K562 (cell line): Measurements from ENCODE around the gene KLHDC7B. TPM values are rescaled to one million over a fixed set of nuclear protein-coding genes. Genes with fewer than 3 reads are reported as not detected.

Experiments used
- ETV5 ChIP-seq: sonication (generic); formaldehyde crosslinking; IDR thresholded peaks from 2 replicates; pipeline ENCODE4 v1.4.0; 2020; ENCODE audit warnings: low read depth, mild to moderate bottlenecking, missing genetic modification reagents
- ZBTB1 ChIP-seq: sonication (generic); formaldehyde crosslinking; IDR thresholded peaks from 2 replicates; pipeline ENCODE4 v1.8.1; 2023; ENCODE audit warnings: missing genetic modification reagents, low read depth, mild to moderate bottlenecking, borderline replicate concordance
- ZNF282 ChIP-seq: sonication (generic); formaldehyde crosslinking; IDR thresholded peaks from 2 replicates; pipeline ENCODE4 v1.8.1; 2023; ENCODE audit warnings: missing genetic modification reagents
- polyA plus RNA-seq, 8 experiments: library from polyadenylated mRNA; depleted of rRNA in 4 of 8; stranded (reverse) in 5 of 8; unstranded in 3 of 8; fragments of >200 nt; fragmentation: Nextera tagmentation in 2 of 8; fragmentation: Illumina TruSeq in 1 of 8; extraction: Ambion mirVana in 2 of 8; extraction: Trizol in 1 of 8; gene quantifications; 2 replicates each; pipeline versions ENCODE4 v1.2.1 to v1.2.3, GENCODE V29; 2011 to 2014; ENCODE audit warnings: inconsistent platforms in 1 of 8, missing spikeins in 1 of 8
- total RNA-seq, 7 experiments: library from RNA; depleted of rRNA in 6 of 7; stranded (reverse); fragments of >200 nt in 6 of 7; fragmentation: Illumina TruSeq in 2 of 7; extraction: Trizol in 2 of 7; gene quantifications; 2 replicates each; pipeline versions ENCODE4 v1.2.1 to v1.2.3, GENCODE V29; 2011 to 2021; ENCODE audit warnings: low replicate concordance in 1 of 7
- TF ChIP-seq, protein P1 (sequence below): fragments of 450-650 bp; IDR thresholded peaks from 2 replicates; pipeline ENCODE4 v1.6.1; 2018; ENCODE audit not compliant: partially characterized antibody
- TF ChIP-seq, protein P2 (sequence below): fragments of 450-650 bp; conservative IDR thresholded peaks from 2 replicates; pipeline ENCODE4 v1.6.1; 2016; ENCODE audit warnings: missing genetic modification characterization, low read depth, mild to moderate bottlenecking, control low read depth, missing compliant biosample characterization
- TF ChIP-seq, protein P3 (sequence below): fragments of 250-450 bp; sonication (Bioruptor Pico); IDR thresholded peaks from 2 replicates; pipeline ENCODE4 v1.8.0; 2022; ENCODE audit warnings: inconsistent platforms
- TF ChIP-seq, protein P4 (sequence below), 2 experiments: fragments of 200-800 bp in 1 of 2; sonication (Bioruptor generic) in 1 of 2; sonication (generic) in 1 of 2; formaldehyde crosslinking in 1 of 2; IDR thresholded peaks in 1 of 2; conservative IDR thresholded peaks in 1 of 2; 2 replicates each; pipeline versions ENCODE4 v1.5.0 to v1.6.1; 2016 to 2020; ENCODE audit warnings: missing compliant biosample characterization in 1 of 2, missing genetic modification characterization in 1 of 2, missing genetic modification reagents in 1 of 2

Gene KLHDC7B
- total and polyA plus RNA-seq, 9 of the 15 experiments (the other 6 are each of a cell fraction or from before 2014, with no cell fraction given), result 0.04 to 0.22 (median 0.05) TPM; not detected in 4

DNA sequence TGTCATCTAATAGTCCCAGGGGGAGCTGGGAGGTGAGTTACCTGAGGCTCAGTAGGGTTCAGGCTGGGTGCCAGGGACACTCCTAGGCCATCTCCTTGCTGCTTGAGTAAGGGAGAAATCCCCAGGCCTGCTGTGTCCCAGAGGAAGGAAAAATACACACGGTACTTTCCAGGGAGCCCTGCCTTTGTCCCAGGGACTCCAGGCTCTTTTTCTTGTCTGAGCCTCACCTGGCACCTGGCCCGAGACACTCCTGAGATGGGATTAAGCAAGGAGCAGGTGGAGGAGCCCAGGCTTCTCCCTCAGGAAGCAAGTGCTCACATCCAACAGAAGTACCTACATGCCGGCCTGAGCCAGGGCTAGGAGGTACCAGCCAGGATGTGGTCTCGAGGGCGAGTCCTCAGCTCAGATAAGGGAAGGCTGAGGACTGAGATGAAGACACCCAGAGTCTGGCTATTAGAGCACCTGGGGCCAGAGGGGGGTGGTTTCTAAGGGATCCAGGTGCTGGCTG, 899 bp upstream of the KLHDC7B start (continued):
- TF ChIP-seq, protein P1, sequence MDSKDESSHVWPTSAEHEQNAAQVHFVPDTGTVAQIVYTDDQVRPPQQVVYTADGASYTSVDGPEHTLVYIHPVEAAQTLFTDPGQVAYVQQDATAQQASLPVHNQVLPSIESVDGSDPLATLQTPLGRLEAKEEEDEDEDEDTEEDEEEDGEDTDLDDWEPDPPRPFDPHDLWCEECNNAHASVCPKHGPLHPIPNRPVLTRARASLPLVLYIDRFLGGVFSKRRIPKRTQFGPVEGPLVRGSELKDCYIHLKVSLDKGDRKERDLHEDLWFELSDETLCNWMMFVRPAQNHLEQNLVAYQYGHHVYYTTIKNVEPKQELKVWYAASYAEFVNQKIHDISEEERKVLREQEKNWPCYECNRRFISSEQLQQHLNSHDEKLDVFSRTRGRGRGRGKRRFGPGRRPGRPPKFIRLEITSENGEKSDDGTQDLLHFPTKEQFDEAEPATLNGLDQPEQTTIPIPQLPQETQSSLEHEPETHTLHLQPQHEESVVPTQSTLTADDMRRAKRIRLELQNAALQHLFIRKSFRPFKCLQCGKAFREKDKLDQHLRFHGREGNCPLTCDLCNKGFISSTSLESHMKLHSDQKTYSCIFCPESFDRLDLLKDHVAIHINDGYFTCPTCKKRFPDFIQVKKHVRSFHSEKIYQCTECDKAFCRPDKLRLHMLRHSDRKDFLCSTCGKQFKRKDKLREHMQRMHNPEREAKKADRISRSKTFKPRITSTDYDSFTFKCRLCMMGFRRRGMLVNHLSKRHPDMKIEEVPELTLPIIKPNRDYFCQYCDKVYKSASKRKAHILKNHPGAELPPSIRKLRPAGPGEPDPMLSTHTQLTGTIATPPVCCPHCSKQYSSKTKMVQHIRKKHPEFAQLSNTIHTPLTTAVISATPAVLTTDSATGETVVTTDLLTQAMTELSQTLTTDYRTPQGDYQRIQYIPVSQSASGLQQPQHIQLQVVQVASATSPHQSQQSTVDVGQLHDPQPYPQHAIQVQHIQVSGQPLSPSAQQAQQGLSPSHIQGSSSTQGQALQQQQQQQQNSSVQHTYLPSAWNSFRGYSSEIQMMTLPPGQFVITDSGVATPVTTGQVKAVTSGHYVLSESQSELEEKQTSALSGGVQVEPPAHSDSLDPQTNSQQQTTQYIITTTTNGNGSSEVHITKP, result no peak
- TF ChIP-seq, protein P2, sequence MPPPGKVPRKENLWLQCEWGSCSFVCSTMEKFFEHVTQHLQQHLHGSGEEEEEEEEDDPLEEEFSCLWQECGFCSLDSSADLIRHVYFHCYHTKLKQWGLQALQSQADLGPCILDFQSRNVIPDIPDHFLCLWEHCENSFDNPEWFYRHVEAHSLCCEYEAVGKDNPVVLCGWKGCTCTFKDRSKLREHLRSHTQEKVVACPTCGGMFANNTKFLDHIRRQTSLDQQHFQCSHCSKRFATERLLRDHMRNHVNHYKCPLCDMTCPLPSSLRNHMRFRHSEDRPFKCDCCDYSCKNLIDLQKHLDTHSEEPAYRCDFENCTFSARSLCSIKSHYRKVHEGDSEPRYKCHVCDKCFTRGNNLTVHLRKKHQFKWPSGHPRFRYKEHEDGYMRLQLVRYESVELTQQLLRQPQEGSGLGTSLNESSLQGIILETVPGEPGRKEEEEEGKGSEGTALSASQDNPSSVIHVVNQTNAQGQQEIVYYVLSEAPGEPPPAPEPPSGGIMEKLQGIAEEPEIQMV (tag), result peak; percentile 85
- no peak for TF ChIP-seq ETV5 (CRISPR knock-in tag)
- TF ChIP-seq, protein P3, sequence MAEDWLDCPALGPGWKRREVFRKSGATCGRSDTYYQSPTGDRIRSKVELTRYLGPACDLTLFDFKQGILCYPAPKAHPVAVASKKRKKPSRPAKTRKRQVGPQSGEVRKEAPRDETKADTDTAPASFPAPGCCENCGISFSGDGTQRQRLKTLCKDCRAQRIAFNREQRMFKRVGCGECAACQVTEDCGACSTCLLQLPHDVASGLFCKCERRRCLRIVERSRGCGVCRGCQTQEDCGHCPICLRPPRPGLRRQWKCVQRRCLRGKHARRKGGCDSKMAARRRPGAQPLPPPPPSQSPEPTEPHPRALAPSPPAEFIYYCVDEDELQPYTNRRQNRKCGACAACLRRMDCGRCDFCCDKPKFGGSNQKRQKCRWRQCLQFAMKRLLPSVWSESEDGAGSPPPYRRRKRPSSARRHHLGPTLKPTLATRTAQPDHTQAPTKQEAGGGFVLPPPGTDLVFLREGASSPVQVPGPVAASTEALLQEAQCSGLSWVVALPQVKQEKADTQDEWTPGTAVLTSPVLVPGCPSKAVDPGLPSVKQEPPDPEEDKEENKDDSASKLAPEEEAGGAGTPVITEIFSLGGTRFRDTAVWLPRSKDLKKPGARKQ (CRISPR knock-in tag), result no peak
- TF ChIP-seq, protein P4, sequence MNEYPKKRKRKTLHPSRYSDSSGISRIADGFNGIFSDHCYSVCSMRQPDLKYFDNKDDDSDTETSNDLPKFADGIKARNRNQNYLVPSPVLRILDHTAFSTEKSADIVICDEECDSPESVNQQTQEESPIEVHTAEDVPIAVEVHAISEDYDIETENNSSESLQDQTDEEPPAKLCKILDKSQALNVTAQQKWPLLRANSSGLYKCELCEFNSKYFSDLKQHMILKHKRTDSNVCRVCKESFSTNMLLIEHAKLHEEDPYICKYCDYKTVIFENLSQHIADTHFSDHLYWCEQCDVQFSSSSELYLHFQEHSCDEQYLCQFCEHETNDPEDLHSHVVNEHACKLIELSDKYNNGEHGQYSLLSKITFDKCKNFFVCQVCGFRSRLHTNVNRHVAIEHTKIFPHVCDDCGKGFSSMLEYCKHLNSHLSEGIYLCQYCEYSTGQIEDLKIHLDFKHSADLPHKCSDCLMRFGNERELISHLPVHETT (CRISPR knock-in tag; conservative IDR thresholded peaks at IDR 0.05 in 1 of 2, IDR thresholded peaks at IDR 0.05 in 1 of 2), result 0 out of 4 replicates have a peak, but pooled peaks of 1 of the 2 experiments have one; percentile 11
- no peak for TF ChIP-seq ZBTB1 (CRISPR knock-in tag)
- TF ChIP-seq ZNF282, result no peak
